NCI-H1105 treated with DMSO at 0.1 percent for 48 hours (cell line): ENCODE measurements around the gene KNDC1.
"Not testable (repeated sequence)": the region's sequence is repeated elsewhere in the genome, so short reads cannot be mapped to it uniquely, and the experiment has no call there.

Experiments
- DNase-seq: peaks from one replicate; lab custom pipeline; 2025; lab: John Stamatoyannopoulos, UW

KNDC1 gene

GRCh38 chr10:133126431-133127290 is 33.4 kb upstream of the KNDC1 start:
- no peak for DNase-seq

GRCh38 chr10:133127291-133128125 is 32.5 kb upstream of the KNDC1 start:
- DNase-seq: no peak

GRCh38 chr10:133128126-133129070 is 31.6 kb upstream of the KNDC1 start:
- no peak for DNase-seq

GRCh38 chr10:133129071-133129858 is 30.8 kb upstream of the KNDC1 start:
- DNase-seq: no peak

GRCh38 chr10:133129859-133130495 is 30.0 kb upstream of the KNDC1 start:
- DNase-seq: no peak

GRCh38 chr10:133130602-133131001 is 29.4 kb upstream of the KNDC1 start:
- DNase-seq: no peak

GRCh38 chr10:133131053-133131452 is 29.0 kb upstream of the KNDC1 start:
- DNase-seq: no peak

DNA sequence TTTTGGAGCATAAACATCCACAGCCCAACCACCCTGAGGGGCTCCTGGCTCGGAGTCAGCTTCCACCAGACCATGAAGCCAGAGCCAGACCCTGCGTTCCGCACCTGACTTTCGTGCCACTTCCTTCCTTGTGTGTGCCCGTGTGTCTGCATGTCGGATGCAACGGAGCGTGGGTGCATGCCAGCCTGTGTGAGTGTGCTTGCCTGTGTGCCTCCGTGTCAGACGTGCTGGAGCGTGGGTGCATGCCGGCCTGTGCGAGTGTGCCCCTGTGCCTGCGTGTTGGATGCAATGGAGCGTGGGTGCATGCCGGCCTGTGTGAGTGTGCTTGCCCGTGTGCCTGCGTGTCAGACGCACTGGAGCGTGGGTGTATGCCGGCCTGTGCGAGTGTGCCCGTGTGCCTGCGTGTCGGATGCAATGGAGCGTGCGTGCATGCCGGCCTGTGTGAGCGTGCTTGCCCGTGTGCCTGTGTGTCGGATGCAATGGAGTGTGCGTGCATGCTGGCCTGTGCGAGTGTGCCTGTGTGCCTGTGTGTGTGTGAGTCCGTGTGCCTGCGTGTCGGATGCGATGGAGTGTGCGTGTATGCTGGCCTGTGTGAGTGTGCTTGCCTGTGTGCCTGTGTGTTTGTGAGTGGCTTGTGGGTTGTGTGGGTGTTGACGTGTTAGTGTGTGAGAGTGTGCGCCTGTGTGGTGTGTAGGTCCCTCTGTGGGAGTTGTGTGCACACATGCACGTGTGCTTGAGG is 28.1 kb upstream of the KNDC1 start:
- DNase-seq: no peak

DNA sequence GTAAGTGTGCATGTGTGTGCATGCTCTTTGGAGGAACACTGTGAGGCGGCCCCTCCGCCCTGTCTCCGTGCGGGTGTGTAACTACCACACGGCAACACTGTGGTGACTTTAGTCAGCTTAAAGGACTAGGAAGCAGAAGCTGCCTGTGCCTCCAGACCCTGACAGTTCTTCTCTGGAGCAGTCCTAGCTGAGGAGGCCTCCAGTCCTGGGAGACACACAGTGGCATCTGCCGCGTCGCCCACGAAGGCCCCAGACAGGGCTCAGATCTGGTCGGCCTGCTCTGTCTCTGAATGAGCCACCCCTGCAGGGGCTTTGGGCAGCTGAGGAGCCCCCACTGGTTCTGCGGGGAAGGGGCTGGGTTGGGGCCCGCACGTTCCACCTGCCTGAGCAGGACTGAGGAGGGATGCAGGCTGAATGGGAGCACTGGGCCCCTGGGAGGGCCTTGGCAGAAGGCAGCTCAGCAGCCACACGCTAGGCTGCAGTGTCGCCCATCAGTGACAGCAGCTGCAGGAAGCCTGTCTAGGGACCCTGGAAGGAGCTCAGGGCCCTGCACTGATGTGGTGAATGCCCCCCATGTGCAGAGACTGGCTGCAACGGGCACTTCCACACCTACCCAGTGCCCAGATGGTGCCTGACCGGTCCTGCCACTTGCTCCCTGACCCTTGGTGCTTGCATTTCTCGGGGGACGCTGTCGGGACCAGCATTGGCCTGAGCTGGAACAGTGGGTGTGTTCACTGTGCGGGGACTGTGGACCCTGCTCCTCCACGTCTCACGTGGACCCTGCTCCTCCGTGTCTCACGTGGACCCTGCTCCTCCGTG is 27.3 kb upstream of the KNDC1 start:
- no peak for DNase-seq

DNA sequence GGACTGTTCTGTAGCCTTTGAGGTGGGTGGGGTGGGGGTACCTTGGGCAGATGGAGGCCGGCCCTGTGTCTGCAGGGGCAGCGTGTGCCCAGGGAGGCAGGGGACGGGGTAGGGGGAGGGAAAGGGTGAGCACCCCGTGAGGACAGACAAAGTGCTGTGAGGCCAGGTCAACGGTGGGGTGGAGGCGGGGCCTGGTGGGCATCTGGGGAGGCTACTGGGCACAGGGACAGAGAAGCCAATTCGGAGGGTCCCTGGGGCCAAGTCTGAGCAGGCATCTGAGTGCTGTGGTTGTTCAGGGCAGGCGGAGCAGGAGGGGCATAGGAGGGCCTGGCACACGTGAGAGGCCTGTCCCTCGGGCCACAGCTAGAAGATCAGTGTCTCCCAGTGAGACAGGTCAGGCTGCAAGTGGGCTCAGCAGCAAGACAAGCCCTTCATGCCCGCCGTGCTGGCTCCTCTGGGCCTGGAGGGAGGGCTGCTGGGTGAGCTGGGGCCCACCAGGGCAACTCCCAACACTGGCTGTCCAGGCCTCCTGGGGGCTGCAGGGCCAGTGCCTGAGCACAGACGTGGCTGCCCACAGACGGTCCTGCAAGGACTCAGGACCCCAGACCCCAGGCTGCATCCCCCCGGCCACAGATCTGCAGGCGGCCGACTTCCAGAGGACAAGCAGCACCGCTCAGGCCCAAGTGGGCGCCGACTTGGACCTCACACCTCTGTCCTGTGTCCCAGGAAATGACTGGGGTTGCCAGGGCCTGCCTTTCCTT is 26.4 kb upstream of the KNDC1 start:
- DNase-seq: no peak

DNA sequence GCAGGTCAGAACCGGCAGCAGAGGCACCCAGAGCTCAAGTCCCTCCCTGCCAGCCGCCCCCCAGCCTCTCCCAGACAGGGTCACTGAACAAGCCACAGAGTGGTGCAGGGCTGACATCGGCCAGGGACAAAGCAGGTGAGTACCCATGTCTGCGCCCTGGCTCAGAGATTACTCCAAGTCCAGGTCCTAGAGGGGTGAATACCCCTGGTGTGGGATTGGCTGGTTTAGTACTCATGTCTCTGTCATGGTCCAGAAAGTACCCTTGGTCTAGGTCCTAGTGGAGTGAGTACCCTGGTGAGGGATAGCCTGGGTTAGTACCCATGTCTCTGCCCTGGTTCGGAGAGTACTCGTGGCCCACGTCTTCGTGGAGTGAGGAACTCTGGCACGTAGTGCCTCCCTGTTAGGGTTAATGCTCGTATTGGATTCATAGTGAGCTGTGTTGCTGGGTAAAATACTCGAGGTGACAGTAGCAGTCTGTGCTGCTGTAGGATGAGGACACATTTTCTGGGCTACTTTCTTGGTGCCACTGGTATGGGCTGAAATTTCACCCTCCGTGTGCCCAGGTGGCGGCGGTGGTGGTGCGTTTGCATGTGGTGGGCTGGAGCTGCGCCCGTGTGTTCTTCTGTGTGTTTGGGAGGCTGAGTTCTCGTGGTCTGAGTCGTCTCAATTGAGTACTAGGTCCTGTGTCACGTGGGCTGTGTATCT is 25.5 kb upstream of the KNDC1 start:
- DNase-seq: no peak

DNA sequence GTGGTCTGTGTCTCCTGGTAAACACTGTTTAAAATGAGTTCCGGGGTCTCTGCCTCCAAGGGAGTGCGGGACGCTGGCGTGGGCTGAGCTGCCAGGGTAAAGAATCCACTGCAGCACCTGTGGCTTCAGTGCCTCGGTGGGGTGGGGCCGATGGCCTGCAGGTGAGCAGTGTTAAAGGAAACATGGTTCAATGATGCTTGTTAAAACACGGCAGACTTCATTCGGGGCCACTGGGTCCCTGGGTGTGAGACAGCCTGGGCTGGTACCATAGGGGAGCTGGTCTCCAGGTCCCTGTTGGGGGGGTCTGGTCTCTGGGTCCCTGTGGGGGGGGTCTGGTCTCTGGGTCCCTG is 24.9 kb upstream of the KNDC1 start:
- DNase-seq: no peak

- DNase-seq: not testable (repeated sequence)
Measured at GRCh38 chr10:133137486-133138145, 22.4 kb upstream of the KNDC1 start.

- no peak for DNase-seq
Measured at GRCh38 chr10:133139551-133140065, 20.4 kb upstream of the KNDC1 start.

- DNase-seq: no peak
Measured at GRCh38 chr10:133140417-133141143, 19.4 kb upstream of the KNDC1 start.
